DND-41 (cell line): ENCODE measurements around the gene UBE2J1.

Source experiments
- ATAC-seq: fragments of 200-7000 bp; cut with Tn5 transposase; 3 replicates; pipeline ENCODE4 v1.9.1; 2021; ENCODE audit warnings: low read depth; ENCODE audit not compliant: insufficient read depth
- DNase-seq: peaks from one replicate; pipeline ENCODE4 v3.0.0-alpha.2; 2020
- H2AFZ ChIP-seq: 2 replicates; pipeline ENCODE4 v1.6.0; 2012; ENCODE audit warnings: low read depth, low read length
- H3K27ac ChIP-seq: 2 replicates; pipeline ENCODE4 v1.5.1; 2012; ENCODE audit warnings: low read length, inconsistent platforms
- H3K27me3 ChIP-seq: fragments of 200-600 bp; sonication (generic); 2 replicates; pipeline ENCODE4 v1.6.0; 2012; ENCODE audit warnings: low read length, mild to moderate bottlenecking, inconsistent platforms; ENCODE audit not compliant: insufficient read depth, poor library complexity
- H3K36me3 ChIP-seq: 2 replicates; pipeline ENCODE4 v1.5.1; 2012; ENCODE audit warnings: low read length, inconsistent platforms; ENCODE audit not compliant: insufficient read depth
- H3K4me1 ChIP-seq: 2 replicates; pipeline ENCODE4 v1.5.1; 2012; ENCODE audit warnings: mild to moderate bottlenecking, low read length; ENCODE audit not compliant: insufficient read depth
- H3K4me2 ChIP-seq: 2 replicates; pipeline ENCODE4 v1.6.0; 2012; ENCODE audit warnings: mild to moderate bottlenecking, moderate library complexity, low read length, inconsistent platforms; ENCODE audit not compliant: insufficient read depth
- H3K4me3 ChIP-seq, 2 experiments: fragments of 200-600 bp in 1 of 2; shearing (Covaris generic) in 1 of 2; 2 replicates each; pipeline ENCODE4 v1.5.1; 2012 to 2016; ENCODE audit warnings: inconsistent platforms in 2 of 2, low read length in 2 of 2, mild to moderate bottlenecking in 2 of 2, low read depth in 1 of 2, moderate library complexity in 1 of 2
- H3K79me2 ChIP-seq: 2 replicates; pipeline ENCODE4 v1.6.0; 2012; ENCODE audit warnings: low read length, inconsistent platforms; ENCODE audit not compliant: insufficient read depth
- H3K9ac ChIP-seq: 2 replicates; pipeline ENCODE4 v1.6.0; 2012; ENCODE audit warnings: low read depth, mild to moderate bottlenecking, inconsistent platforms, low read length, moderate library complexity
- H3K9me3 ChIP-seq: 2 replicates; pipeline ENCODE4 v1.5.1; 2012; ENCODE audit warnings: low read length, moderate library complexity, mild to moderate bottlenecking, inconsistent platforms; ENCODE audit not compliant: insufficient read depth, severe bottlenecking
- H4K20me1 ChIP-seq: 2 replicates; pipeline ENCODE4 v1.6.0; 2012; ENCODE audit warnings: low read length; ENCODE audit not compliant: insufficient read depth
- CTCF ChIP-seq: IDR thresholded peaks from 2 replicates; pipeline ENCODE4 v1.5.1; 2012; ENCODE audit warnings: borderline replicate concordance, low read length, moderate library complexity, mild to moderate bottlenecking; ENCODE audit not compliant: poor library complexity, severe bottlenecking; ENCODE audit errors: extremely low read depth
- EZH2 ChIP-seq: IDR thresholded peaks from 3 replicates; pipeline ENCODE4 v1.6.1; 2012; ENCODE audit warnings: borderline replicate concordance, low read depth, mild to moderate bottlenecking, moderate library complexity, low read length, inconsistent platforms; ENCODE audit not compliant: severe bottlenecking

Gene UBE2J1

GRCh38 chr6:89286516-89286915 is 66.0 kb downstream of the UBE2J1 start:
- Histone ChIP-seq H3K9me3 (no peaks in the 10 kb centered on the region), H3K36me3 (no peaks in the 10 kb centered on the region), H4K20me1 (no peaks in the 10 kb centered on the region), H3K4me2 (no peak overlapping the region), H3K9ac (no peak overlapping the region), H3K4me3 (no peak overlapping the region), H3K79me2 (no peaks in the 10 kb centered on the region), H3K4me1 (no peaks in the 10 kb centered on the region), H2AFZ (no peak overlapping the region), H3K27me3 (no peaks in the 10 kb centered on the region), H3K27ac (no peak overlapping the region)
- TF ChIP-seq EZH2 (no peak), CTCF (no peak)
- DNase-seq (no peak), ATAC-seq (no peak)

- Histone ChIP-seq H3K4me1 (no peaks in the 10 kb centered on the region), H3K36me3 (no peaks in the 10 kb centered on the region), H3K27me3 (no peaks in the 10 kb centered on the region), H3K79me2 (no peaks in the 10 kb centered on the region), H2AFZ (no peak overlapping the region), H3K4me2 (no peak overlapping the region), H3K9ac (no peak overlapping the region), H4K20me1 (no peaks in the 10 kb centered on the region), H3K4me3 (no peak overlapping the region), H3K9me3 (no peaks in the 10 kb centered on the region), H3K27ac (no peak overlapping the region)
- DNase-seq (no peak), ATAC-seq (no peak)
- no peak for TF ChIP-seq EZH2
- no peak for TF ChIP-seq CTCF
These were observed 67.4 kb downstream of the UBE2J1 start for GRCh38 chr6:89284963-89285735.

GRCh38 chr6:89284081-89284480 is 68.4 kb downstream of the UBE2J1 start:
- H3K27me3 ChIP-seq: no peaks in the 10 kb centered on the region
- no peak for TF ChIP-seq EZH2
- TF ChIP-seq CTCF: no peak
- no peak overlapping the region for H3K4me3 ChIP-seq
- no peaks in the 10 kb centered on the region for H3K9me3 ChIP-seq
- no peak overlapping the region for H3K27ac ChIP-seq
- H3K36me3 ChIP-seq: no peaks in the 10 kb centered on the region
- no peaks in the 10 kb centered on the region for H3K4me1 ChIP-seq
- no peaks in the 10 kb centered on the region for H3K79me2 ChIP-seq
- ATAC-seq (no peak), DNase-seq (no peak)
- H3K4me2 ChIP-seq: no peak overlapping the region
- no peak overlapping the region for H2AFZ ChIP-seq
- no peak overlapping the region for H3K9ac ChIP-seq
- H4K20me1 ChIP-seq: no peaks in the 10 kb centered on the region
